ENCODE data around the gene FPGS. TPM values are rescaled to one million over a fixed set of nuclear protein-coding genes. Genes with fewer than 3 reads are reported as not detected.
"Not testable (repeated sequence)": the region's sequence is repeated elsewhere in the genome, so short reads cannot be mapped to it uniquely, and the experiment has no call there.

Gene FPGS
- total RNA-seq, 1 donor from 2014 or later, result 74.7 TPM

GRCh38 chr9:127838375-127839078, 35.8 kb downstream of the FPGS start:
- no peak for DNase-seq (ENCODE audit: low spot score)

GRCh38 chr9:127841087-127841835, 38.6 kb downstream of the FPGS start:
- DNase-seq (ENCODE audit: low spot score), result no peak

GRCh38 chr9:127844821-127845359, 42.2 kb downstream of the FPGS start:
- no peak for DNase-seq (ENCODE audit: low spot score)

GRCh38 chr9:127845619-127846018, 42.9 kb downstream of the FPGS start:
- not testable (repeated sequence) for DNase-seq (ENCODE audit: low spot score)

GRCh38 chr9:127846443-127847177, 43.9 kb downstream of the FPGS start:
- DNase-seq (ENCODE audit: low spot score), result no peak

- DNase-seq (ENCODE audit: low spot score), result no peak
These were observed 44.5 kb downstream of the FPGS start for GRCh38 chr9:127847178-127847510.

- no peak for DNase-seq (ENCODE audit: low spot score)
These were observed 45.4 kb downstream of the FPGS start for GRCh38 chr9:127847833-127848755.

- no peak for DNase-seq (ENCODE audit: low spot score)
These were observed 46.2 kb downstream of the FPGS start for GRCh38 chr9:127848756-127849504.

GRCh38 chr9:127850286-127850830, 47.7 kb downstream of the FPGS start:
- DNase-seq (ENCODE audit: low spot score), result no peak

GRCh38 chr9:127852829-127853228, 50.1 kb downstream of the FPGS start:
- no peak for DNase-seq (ENCODE audit: low spot score)

- DNase-seq (ENCODE audit: low spot score), result no peak
These were observed 50.9 kb downstream of the FPGS start for GRCh38 chr9:127853312-127854183.

GRCh38 chr9:127854184-127854806, 51.6 kb downstream of the FPGS start, which contains the start of gene ENG:
Gene ENG (minus strand): TSS chr9:127854658. CDS start chr9:127854355, 303 bp downstream.
- peak; percentile 69 for DNase-seq (ENCODE audit: low spot score)

GRCh38 chr9:127854960-127855359, 52.3 kb downstream of the FPGS start:
- DNase-seq (ENCODE audit: low spot score), result no peak

- no peak for DNase-seq (ENCODE audit: low spot score)
These were observed 52.8 kb downstream of the FPGS start for GRCh38 chr9:127855522-127855921.

- no peak for DNase-seq (ENCODE audit: low spot score)
These were observed 53.5 kb downstream of the FPGS start for GRCh38 chr9:127856094-127856728.

GRCh38 chr9:127856729-127857116, 54.0 kb downstream of the FPGS start:
- DNase-seq (ENCODE audit: low spot score), result no peak

GRCh38 chr9:127857278-127857677, 54.6 kb downstream of the FPGS start:
- no peak for DNase-seq (ENCODE audit: low spot score)

- DNase-seq (ENCODE audit: low spot score), result no peak
These were observed 55.4 kb downstream of the FPGS start for GRCh38 chr9:127858041-127858512.
